Right lobe of liver (tissue), 4 donors: ENCODE measurements around the gene DMWD.

Source experiments
- POLR2A ChIP-seq: fragments of 450-650 bp; IDR thresholded peaks from one replicate; pipeline ENCODE4 v1.6.1; 2017; ENCODE audit warnings: antibody characterized with exemption, mild to moderate bottlenecking
- TF ChIP-seq, protein P1 (sequence below), 4 donors: fragments of 200-600 bp in 3 of 4; fragments of 450-650 bp in 1 of 4; IDR thresholded peaks; one replicate each; pipeline versions ENCODE4 v1.5.1 to v1.8.0; 2016 to 2022; ENCODE audit warnings: antibody characterized with exemption in 4 of 4, mild to moderate bottlenecking in 2 of 4
- donor health status: DM: no; HTN: no; CAD: no.
- donor health status: DM: no; HTN: no; CAD: no.
- donor health status: DM: no; HTN: yes; CAD: no.

DNA sequence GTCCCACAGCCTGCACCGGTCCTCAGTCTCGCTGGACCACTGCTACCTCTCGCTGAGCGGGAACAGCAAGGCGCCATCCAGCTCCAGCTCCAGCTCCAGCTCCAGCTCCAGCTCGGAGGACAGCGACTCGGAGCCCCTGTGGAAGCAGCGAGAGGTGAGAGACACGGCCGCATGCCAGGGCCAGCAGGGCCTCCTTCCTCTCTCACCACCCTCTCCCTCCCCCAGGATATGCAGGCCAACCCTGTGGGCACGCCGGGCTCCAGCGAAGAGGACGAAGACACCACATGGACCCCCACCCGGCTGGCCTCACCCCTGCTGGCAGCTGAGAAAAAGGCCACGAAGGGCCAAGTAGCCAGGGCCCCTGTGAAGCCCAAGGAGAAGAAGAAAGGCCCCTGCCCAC, 30.9 kb downstream of the DMWD start:
- TF ChIP-seq, protein P1, sequence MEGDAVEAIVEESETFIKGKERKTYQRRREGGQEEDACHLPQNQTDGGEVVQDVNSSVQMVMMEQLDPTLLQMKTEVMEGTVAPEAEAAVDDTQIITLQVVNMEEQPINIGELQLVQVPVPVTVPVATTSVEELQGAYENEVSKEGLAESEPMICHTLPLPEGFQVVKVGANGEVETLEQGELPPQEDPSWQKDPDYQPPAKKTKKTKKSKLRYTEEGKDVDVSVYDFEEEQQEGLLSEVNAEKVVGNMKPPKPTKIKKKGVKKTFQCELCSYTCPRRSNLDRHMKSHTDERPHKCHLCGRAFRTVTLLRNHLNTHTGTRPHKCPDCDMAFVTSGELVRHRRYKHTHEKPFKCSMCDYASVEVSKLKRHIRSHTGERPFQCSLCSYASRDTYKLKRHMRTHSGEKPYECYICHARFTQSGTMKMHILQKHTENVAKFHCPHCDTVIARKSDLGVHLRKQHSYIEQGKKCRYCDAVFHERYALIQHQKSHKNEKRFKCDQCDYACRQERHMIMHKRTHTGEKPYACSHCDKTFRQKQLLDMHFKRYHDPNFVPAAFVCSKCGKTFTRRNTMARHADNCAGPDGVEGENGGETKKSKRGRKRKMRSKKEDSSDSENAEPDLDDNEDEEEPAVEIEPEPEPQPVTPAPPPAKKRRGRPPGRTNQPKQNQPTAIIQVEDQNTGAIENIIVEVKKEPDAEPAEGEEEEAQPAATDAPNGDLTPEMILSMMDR (IDR thresholded peaks at IDR 0.05): no peak
- TF ChIP-seq POLR2A: no peak
